Esophagus muscularis mucosa (tissue), 4 donors: Measurements from ENCODE around the gene RARG. TPM values are rescaled to one million over a fixed set of nuclear protein-coding genes. Genes with fewer than 3 reads are reported as not detected.
"Not testable (repeated sequence)": the region's sequence is repeated elsewhere in the genome, so short reads cannot be mapped to it uniquely, and the experiment has no call there.

Source experiments
- DNase-seq: peaks from one replicate; pipeline ENCODE4 v3.0.0-alpha.2; 2017; ENCODE audit errors: extremely low spot score
- H3K27ac ChIP-seq, 4 donors: fragments of 200-600 bp; sonication (generic); replicated peaks in 1 of 4; 1 replicate in 3 of 4; 2 replicates in 1 of 4; pipeline ENCODE4 v1.5.1; 2016 to 2019; ENCODE audit warnings: mild to moderate bottlenecking in 1 of 4
- H3K27me3 ChIP-seq, 4 donors: fragments of 200-600 bp; sonication (generic); one replicate each; pipeline versions ENCODE4 v1.5.1 to v1.6.0; 2016 to 2019
- H3K36me3 ChIP-seq, 4 donors: fragments of 200-600 bp; sonication (generic); one replicate each; pipeline ENCODE4 v1.5.1; 2016 to 2019
- H3K4me1 ChIP-seq, 4 donors: fragments of 200-600 bp; sonication (generic); one replicate each; pipeline ENCODE4 v1.5.1; 2016 to 2019
- H3K4me3 ChIP-seq, 4 donors: fragments of 200-600 bp; sonication (generic); 1 replicate in 2 of 4; 2 replicates in 2 of 4; pipeline ENCODE4 v1.5.1; 2016 to 2019; ENCODE audit warnings: mild to moderate bottlenecking in 4 of 4, moderate library complexity in 1 of 4
- H3K9me3 ChIP-seq, 4 donors: fragments of 200-600 bp; sonication (generic); 1 replicate in 3 of 4; 2 replicates in 1 of 4; pipeline ENCODE4 v1.5.1; 2016 to 2019
- CTCF ChIP-seq, 3 experiments: fragments of 200-600 bp in 2 of 3; fragments of 450-650 bp in 1 of 3; sonication (generic) in 2 of 3; IDR thresholded peaks; one replicate each; pipeline ENCODE4 v1.5.1; 2017 to 2019; ENCODE audit warnings: antibody characterized with exemption in 3 of 3, mild to moderate bottlenecking in 2 of 3, moderate library complexity in 1 of 3
- EP300 ChIP-seq: sonication (generic); formaldehyde crosslinking; IDR thresholded peaks from one replicate; pipeline ENCODE4 v1.6.1; 2017; ENCODE audit warnings: antibody characterized with exemption
- POLR2A ChIP-seq: fragments of 450-650 bp; IDR thresholded peaks from one replicate; pipeline ENCODE4 v1.6.1; 2017; ENCODE audit warnings: antibody characterized with exemption, moderate library complexity, mild to moderate bottlenecking, low read depth
- POLR2AphosphoS5 ChIP-seq, 2 donors: sonication (generic); formaldehyde crosslinking; IDR thresholded peaks; one replicate each; pipeline ENCODE4 v1.6.1; 2017; ENCODE audit warnings: antibody characterized with exemption in 2 of 2
- WGBS: methylation state at CpG from one replicate; pipeline ENCODE4 v1.1.5; 2018; 5-methylcytosine and 5-hydroxymethylcytosine counted together
- intact Hi-C: fragments of 100-400 bp; cut with DNase I; formaldehyde crosslinking; loops from one replicate; pipeline ENCODE4 v1.15.1; 2023
- total RNA-seq, 4 donors: library from RNA; depleted of rRNA; stranded (reverse); fragments of >200 nt; gene quantifications; one replicate each; pipeline versions ENCODE4 v1.1.0 to v1.2.1, GENCODE V29; 2016

RARG gene
- total RNA-seq, 4 donors from 2014 or later = 10.3 to 26.1 (median 22.9) TPM

- Histone ChIP-seq H3K4me1 (peaks cover 0 to 8% (median 8%) of the 10 kb centered on the region in 4 donors), H3K36me3 (peaks cover 0 to 59% (median 21%) of the 10 kb centered on the region in 4 donors)
- no peak for TF ChIP-seq POLR2AphosphoS5 (IDR thresholded peaks at IDR 0.05)
- no peak for TF ChIP-seq EP300
- TF ChIP-seq POLR2A = no peak
- no peak for TF ChIP-seq CTCF (IDR thresholded peaks at IDR 0.05)
These were observed 65.2 kb downstream of the RARG start for GRCh38 chr12:53166837-53167236.

GRCh38 chr12:53163008-53163407 is 69.0 kb downstream of the RARG start:
- H3K4me3 ChIP-seq, intact Hi-C loops, H3K27me3 ChIP-seq, DNase-seq, H3K27ac ChIP-seq, H3K9me3 ChIP-seq: not testable (repeated sequence)
- 95% methylated on average over 2 of the region's 2 CpGs for WGBS
- Histone ChIP-seq H3K4me1 (peaks cover 4 to 22% (median 18%) of the 10 kb centered on the region in 4 donors), H3K36me3 (peaks cover 0 to 52% (median 13%) of the 10 kb centered on the region in 4 donors)

More at GRCh38 chr12:53166837-53167236, 65.2 kb downstream of the RARG start:
- DNase-seq = no peak
- intact Hi-C loops = no loop called here
- Histone ChIP-seq H3K9me3 (no peaks in the 10 kb centered on the region), H3K4me3 (no peak overlapping the region), H3K27ac (no peak overlapping the region), H3K27me3 (no peaks in the 10 kb centered on the region)

GRCh38 chr12:53161119-53161911 is 70.7 kb downstream of the RARG start:
- peaks cover 0 to 37% (median 12%) of the 10 kb centered on the region in 4 donors for H3K36me3 ChIP-seq
- no peaks in the 10 kb centered on the region for H3K9me3 ChIP-seq
- 92% methylated on average over 2 of the region's 8 CpGs for WGBS
- H3K27ac ChIP-seq = no peak overlapping the region
- no peak for DNase-seq
- TF ChIP-seq CTCF (IDR thresholded peaks at IDR 0.05) = no peak
- no peak for TF ChIP-seq POLR2AphosphoS5 (IDR thresholded peaks at IDR 0.05)
- no peak for TF ChIP-seq EP300
- TF ChIP-seq POLR2A = no peak
- intact Hi-C loops = no loop called here
- peaks cover 4 to 35% (median 23%) of the 10 kb centered on the region in 4 donors for H3K4me1 ChIP-seq
- H3K4me3 ChIP-seq = no peak overlapping the region
- no peaks in the 10 kb centered on the region for H3K27me3 ChIP-seq

- no peaks in the 10 kb centered on the region for H3K9me3 ChIP-seq
- H3K27ac ChIP-seq = no peak overlapping the region
- intact Hi-C loops = no loop called here
- H3K4me3 ChIP-seq = no peak overlapping the region
- H3K27me3 ChIP-seq = no peaks in the 10 kb centered on the region
- H3K36me3 ChIP-seq = peaks cover 0 to 30% (median 12%) of the 10 kb centered on the region in 4 donors
- peaks cover 4 to 41% (median 30%) of the 10 kb centered on the region in 4 donors for H3K4me1 ChIP-seq
- no peak for DNase-seq
- 85% methylated on average over 2 of the region's 2 CpGs for WGBS
- TF ChIP-seq POLR2AphosphoS5 (IDR thresholded peaks at IDR 0.05) (no peak), CTCF (IDR thresholded peaks at IDR 0.05) (no peak), POLR2A (no peak), EP300 (no peak)
These were observed 71.3 kb downstream of the RARG start for GRCh38 chr12:53160673-53161072.

Other genes starting within 250 kb of the RARG start
- gene EIF4B, start 225.8 kb downstream of the RARG start, total RNA-seq = 100 to 1,000 TPM; 400 to 648 (median 576) TPM
- gene TNS2, start 182.1 kb downstream of the RARG start, total RNA-seq = 100 to 1,000 TPM; 173 to 226 (median 202) TPM
- gene SPRYD3, start 152.8 kb downstream of the RARG start, total RNA-seq = 100 to 1,000 TPM in 2 of 4 donors, 10 to 100 TPM in 2; 79.7 to 125 (median 99.1) TPM
- 1,000 to 10,000 TPM in 1 of 4 donors, 100 to 1,000 TPM in 3; 626 to 1,141 (median 795) TPM for gene IGFBP6, start 134.5 kb downstream of the RARG start, total RNA-seq
- not detected for gene SOAT2, start 128.7 kb downstream of the RARG start, total RNA-seq
- 10 to 100 TPM; 12.4 to 19.6 (median 15.3) TPM for gene ZNF740, start 51.5 kb downstream of the RARG start, total RNA-seq
- 10 to 100 TPM; 10.8 to 27.8 (median 15.0) TPM for gene CSAD, start 51.3 kb downstream of the RARG start, total RNA-seq
- 1 to 10 TPM; 1.1 to 1.8 (median 1.4) TPM for gene ITGB7, start 25.0 kb downstream of the RARG start, total RNA-seq
- 1 to 10 TPM in 1 of 4 donors, under 1 TPM in 3; under 0.01 to 2.0 (median 0.24) TPM for gene ESPL1, start 36.1 kb upstream of the RARG start, total RNA-seq
- gene PFDN5, start 63.3 kb upstream of the RARG start, total RNA-seq = 100 to 1,000 TPM; 446 to 812 (median 631) TPM
- gene MYG1, start 67.5 kb upstream of the RARG start, total RNA-seq = 10 to 100 TPM; 41.6 to 63.0 (median 46.2) TPM
- 10 to 100 TPM; 35.1 to 46.2 (median 38.3) TPM for gene AAAS, start 89.4 kb upstream of the RARG start, total RNA-seq
- not detected for gene SP7, start 104.1 kb upstream of the RARG start, total RNA-seq
- gene SP1, start 148.0 kb upstream of the RARG start, total RNA-seq = 10 to 100 TPM; 54.0 to 85.7 (median 72.2) TPM
- gene AMHR2, start 191.6 kb upstream of the RARG start, total RNA-seq = under 1 TPM in 2 of 4 donors, not detected in 2; 0.33 to 0.92 TPM
- 10 to 100 TPM; 47.8 to 77.6 (median 65.3) TPM for gene PRR13, start 209.5 kb upstream of the RARG start, total RNA-seq
- gene PCBP2, start 219.9 kb upstream of the RARG start, total RNA-seq = 100 to 1,000 TPM; 275 to 374 (median 365) TPM